ENCODE measurements around the gene SLC35B4. TPM values are rescaled to one million over a fixed set of nuclear protein-coding genes. Genes with fewer than 3 reads are reported as not detected.

The SLC35B4 gene
- total RNA-seq, 1 donor = 12.7 TPM

DNA sequence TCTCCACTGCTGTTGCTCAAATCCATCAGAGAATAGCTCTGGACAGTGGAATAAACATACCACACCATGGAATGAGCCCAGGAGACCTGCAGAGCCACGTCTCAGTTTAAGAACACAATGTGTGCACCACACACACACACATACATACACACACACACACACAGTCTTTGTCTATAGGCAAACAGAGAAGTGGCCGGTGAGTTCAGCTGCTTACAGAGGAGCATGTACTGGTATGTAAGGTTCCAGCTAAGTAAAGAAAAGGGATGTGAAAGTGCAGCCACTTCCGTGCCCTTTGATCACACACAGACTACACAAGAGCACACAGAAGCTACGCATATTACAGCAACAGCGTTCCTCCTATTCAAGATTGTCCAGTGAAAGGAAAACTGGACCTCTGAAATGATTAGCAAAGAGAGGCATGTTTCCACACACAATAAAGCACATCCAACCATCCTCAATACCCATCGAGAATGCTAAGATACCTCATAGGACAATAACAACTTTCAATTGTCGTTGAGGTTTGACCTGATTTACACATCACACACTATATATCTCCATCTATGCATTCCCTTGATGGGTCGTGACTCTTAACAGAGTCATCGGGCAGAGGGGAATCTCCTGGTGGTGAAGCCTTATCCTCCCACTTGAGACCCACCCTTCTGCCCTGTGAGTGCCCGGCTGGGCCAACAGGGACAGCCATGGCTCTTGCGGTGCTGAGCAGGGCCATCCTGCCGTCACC, 23.6 kb downstream of the SLC35B4 start:
- DNase-seq (ENCODE audit: low read depth in 2 of 3, low spot score in 2 of 3) = no peak

DNA sequence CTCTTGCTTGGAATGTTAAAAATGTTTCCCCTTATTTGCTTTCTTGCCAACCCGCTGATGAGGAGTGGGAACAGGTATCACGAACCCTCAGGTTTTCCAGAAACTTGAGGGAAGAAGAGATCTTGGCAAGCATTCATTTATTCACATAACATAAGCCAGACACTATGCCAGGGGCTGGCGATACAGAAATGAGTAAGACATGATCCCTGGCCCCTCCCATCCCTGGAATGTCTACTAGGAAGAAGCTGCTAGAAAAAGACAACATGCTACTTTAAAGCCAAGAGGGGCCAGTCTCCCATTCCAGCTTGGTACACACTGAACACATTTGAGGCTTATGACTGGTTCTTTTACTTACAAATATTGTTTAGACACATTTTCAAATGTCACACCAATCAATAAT, 26.4 kb downstream of the SLC35B4 start:
- DNase-seq (ENCODE audit: low read depth in 2 of 3, low spot score in 2 of 3) = no peak

GRCh38 chr7:134289841-134290240, 26.9 kb downstream of the SLC35B4 start:
- no peak for DNase-seq (ENCODE audit: low read depth in 2 of 3, low spot score in 2 of 3)

GRCh38 chr7:134289423-134289822, 27.3 kb downstream of the SLC35B4 start:
- DNase-seq (ENCODE audit: low read depth in 2 of 3, low spot score in 2 of 3) = no peak

DNA sequence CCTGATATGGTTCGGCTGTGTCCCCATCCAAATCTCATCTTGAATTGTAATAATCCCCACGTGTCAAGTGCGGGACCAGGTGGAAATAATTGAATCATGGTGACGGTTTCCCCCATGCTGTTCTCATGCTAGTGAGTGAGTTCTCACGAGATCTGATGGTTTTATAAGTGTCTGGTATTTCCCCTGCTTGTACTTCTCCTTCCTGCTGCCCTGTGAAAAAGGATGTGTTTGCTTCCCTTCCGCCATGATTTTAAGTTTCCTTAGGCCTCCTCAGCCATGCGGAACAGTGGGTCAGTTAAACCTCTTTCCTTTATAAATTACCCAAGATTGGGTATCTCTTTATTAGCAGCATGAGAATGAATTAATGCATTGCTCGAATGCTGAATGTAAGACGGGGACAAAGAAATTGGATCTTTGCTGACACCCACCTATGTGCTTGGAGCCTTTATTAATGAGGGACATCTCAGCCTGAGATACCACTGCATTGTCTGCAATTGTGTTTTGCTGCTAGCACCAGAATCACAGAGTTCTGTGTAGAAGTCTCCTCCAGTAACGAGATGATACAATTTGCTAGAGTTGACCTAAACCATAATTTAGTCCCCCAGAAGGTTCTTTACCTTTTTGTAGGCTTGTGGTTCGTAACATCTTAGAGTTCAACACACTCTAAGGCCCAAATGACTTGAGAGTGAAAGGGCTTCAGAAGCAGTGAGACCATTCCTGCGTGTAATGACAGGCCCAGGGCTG, 28.6 kb downstream of the SLC35B4 start:
- DNase-seq (ENCODE audit: low read depth in 2 of 3, low spot score in 2 of 3) = no peak

DNA sequence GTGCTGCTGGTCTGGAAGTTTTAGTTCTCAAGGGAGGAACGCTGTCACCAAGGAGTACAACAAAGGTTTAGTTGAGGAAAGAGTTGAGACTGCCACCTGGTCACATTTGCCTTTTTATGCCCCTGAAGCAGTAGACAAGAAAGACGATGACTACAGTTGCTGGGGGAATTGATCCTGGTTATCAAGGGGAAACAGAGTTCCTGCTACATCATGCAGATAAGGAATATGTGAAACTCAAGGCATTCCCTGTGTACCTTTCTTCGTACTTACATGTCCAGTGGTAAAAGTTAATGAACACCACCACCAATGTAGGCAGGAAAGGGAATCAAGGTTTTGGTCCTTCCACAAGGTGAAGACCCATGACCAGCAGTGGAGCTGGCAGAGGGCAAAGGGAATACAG, 31.8 kb downstream of the SLC35B4 start:
- no peak for DNase-seq (ENCODE audit: low read depth in 2 of 3, low spot score in 2 of 3)

GRCh38 chr7:134284011-134284410, 32.7 kb downstream of the SLC35B4 start:
- no peak for DNase-seq (ENCODE audit: low read depth in 2 of 3, low spot score in 2 of 3)

DNA sequence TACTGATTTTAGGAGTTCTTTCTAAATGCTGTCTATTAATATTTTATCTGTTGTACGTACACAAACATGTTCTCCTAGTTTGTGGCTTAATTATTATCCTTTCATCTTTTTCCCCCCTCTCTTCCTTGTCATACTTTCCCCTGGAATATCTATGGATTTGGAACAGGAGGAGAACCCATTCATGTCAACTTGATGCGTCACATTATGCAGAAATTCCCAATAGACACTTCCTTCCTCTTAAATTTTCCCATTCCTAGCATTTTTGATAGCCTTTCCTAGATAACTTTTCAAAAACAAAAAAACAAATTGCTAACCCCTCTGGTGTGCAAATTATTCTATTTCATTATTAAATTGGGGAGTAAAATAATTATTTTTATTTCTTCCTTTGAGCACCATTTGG, 36.2 kb downstream of the SLC35B4 start:
- DNase-seq (ENCODE audit: low read depth in 2 of 3, low spot score in 2 of 3) = no peak

GRCh38 chr7:134279898-134280297, 36.8 kb downstream of the SLC35B4 start:
- DNase-seq (ENCODE audit: low read depth in 2 of 3, low spot score in 2 of 3) = no peak

- no peak for DNase-seq (ENCODE audit: low read depth in 2 of 3, low spot score in 2 of 3)
Measured at GRCh38 chr7:134279336-134279735, 37.4 kb downstream of the SLC35B4 start.

DNA sequence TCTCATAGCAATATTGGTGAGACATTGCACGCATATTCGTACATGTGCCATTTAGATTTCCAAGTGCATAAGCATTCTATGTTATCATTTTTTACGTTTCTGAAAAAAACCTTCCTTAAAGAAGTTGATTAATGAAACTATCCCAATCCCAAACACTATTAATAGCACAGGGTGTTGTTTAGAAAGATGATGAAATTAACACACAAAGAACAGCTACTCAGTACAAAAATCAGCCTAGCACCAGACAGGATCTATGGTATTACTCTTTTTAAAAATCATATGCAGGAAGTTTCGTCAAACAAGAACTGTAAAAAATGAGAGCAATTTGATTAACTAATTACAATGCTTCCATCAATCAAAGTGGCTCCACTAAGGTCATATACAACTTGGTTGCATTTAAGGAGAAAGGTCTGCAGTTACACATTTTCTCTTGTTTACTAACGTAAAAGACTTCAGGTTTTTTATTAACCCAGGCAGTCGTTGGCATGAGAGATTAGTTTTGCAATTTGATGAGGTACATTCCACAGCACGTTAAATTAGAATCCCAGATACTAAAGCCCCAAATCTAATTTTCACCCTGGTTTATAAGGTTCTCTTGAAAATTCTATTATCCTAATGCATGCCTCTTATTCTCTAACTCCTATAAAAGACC, 38.1 kb downstream of the SLC35B4 start:
- DNase-seq (ENCODE audit: low read depth in 2 of 3, low spot score in 2 of 3) = no peak

GRCh38 chr7:134276951-134277350, 39.8 kb downstream of the SLC35B4 start:
- no peak for DNase-seq (ENCODE audit: low read depth in 2 of 3, low spot score in 2 of 3)

DNA sequence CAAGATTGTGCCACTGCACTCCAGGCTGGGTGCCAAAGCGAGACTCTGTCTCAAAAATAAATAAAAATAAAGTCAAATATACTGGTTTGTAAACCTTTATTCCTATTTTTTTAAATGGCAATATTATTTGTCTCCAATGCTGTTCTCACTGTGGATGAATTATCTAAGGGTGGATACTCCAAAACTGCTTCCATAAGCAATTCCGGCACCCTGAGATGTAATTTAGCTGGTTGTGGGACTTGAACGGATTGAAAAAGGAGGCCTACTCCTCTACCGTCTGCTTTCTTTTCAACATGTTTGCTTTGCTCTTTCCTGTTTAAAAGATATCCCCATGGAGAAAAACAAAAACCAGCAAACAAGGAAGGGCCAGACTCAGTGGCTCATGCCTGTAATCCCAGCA, 54.4 kb downstream of the SLC35B4 start:
- no peak for DNase-seq (ENCODE audit: low read depth in 2 of 3, low spot score in 2 of 3)

GRCh38 chr7:134255814-134256213, 60.9 kb downstream of the SLC35B4 start:
- DNase-seq (ENCODE audit: low read depth in 2 of 3, low spot score in 2 of 3) = no peak

DNA sequence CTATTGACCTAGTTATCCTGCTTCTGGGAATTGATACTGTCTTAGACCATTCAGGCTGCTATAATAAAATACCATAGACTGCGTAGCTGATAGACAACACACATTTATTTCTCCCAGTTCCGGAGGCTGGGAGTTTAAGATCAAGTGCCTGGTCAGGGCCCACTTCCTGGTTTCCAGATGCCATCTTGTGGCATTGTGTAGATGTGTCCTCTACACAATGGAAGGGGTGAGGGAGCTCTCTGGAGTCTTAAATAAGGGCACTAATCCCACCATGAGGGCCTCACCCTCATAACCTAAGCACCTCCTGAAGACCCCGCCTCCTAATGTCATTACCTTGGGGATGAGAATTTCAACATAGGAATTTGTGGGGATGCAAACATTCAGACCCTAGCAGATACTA, 62.4 kb downstream of the SLC35B4 start:
- DNase-seq (ENCODE audit: low read depth in 2 of 3, low spot score in 2 of 3) = no peak

GRCh38 chr7:134248196-134248595, 68.5 kb downstream of the SLC35B4 start:
- DNase-seq (ENCODE audit: low read depth in 2 of 3, low spot score in 2 of 3) = no peak

GRCh38 chr7:134246761-134247160, 70.0 kb downstream of the SLC35B4 start:
- DNase-seq (ENCODE audit: low read depth in 2 of 3, low spot score in 2 of 3) = no peak

DNA sequence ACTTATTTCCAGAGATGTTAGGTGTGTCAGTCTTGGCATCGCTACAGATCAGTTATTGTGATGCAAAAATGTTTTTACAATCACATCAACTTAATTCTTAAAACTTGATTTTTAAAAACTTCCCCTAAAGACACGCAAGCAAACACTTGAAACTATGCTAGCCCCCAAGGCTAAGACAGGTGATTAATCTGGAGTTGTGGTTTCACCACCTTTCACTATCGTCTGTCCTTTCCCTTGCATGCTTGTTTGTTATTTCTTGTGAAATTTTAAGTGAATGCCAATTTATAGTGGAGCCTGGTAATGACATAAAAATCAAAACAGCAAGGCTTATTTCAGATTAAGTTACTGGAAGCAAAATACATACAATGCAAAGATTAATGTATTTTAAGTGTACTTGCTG, 70.4 kb downstream of the SLC35B4 start:
- no peak for DNase-seq (ENCODE audit: low read depth in 2 of 3, low spot score in 2 of 3)

GRCh38 chr7:134245253-134245652, 71.5 kb downstream of the SLC35B4 start:
- no peak for DNase-seq (ENCODE audit: low read depth in 2 of 3, low spot score in 2 of 3)

Measured in hematopoietic multipotent progenitor cell (in vitro differentiated cells).